Hepatocyte (in vitro differentiated cells): ENCODE results near the gene C1orf50. TPM values are rescaled to one million over a fixed set of nuclear protein-coding genes. Genes with fewer than 3 reads are reported as not detected.

ENCODE experiments used
- DNase-seq: peaks from one replicate; pipeline ENCODE4 v3.0.0-alpha.2; 2016; ENCODE audit warnings: low spot score
- H2AFZ ChIP-seq: fragments of 200-600 bp; sonication (generic); 2 replicates; pipeline ENCODE4 v1.6.0; 2016; ENCODE audit warnings: antibody characterized with exemption, mild to moderate bottlenecking
- H3K27ac ChIP-seq: fragments of 200-600 bp; sonication (generic); 2 replicates; pipeline ENCODE4 v1.5.1; 2016; ENCODE audit warnings: mild to moderate bottlenecking
- H3K27me3 ChIP-seq: fragments of 200-600 bp; sonication (generic); 2 replicates; pipeline ENCODE4 v1.6.1; 2016
- H3K36me3 ChIP-seq: fragments of 200-600 bp; sonication (generic); replicated peaks from 2 replicates; pipeline ENCODE4 v1.5.1; 2016; ENCODE audit warnings: low read depth; ENCODE audit not compliant: insufficient read depth
- H3K4me1 ChIP-seq: fragments of 200-600 bp; sonication (generic); 2 replicates; pipeline ENCODE4 v1.5.1; 2016; ENCODE audit warnings: mild to moderate bottlenecking, moderate library complexity; ENCODE audit not compliant: insufficient read depth
- H3K4me2 ChIP-seq: fragments of 200-600 bp; sonication (generic); 2 replicates; pipeline ENCODE4 v1.6.0; 2016
- H3K4me3 ChIP-seq: fragments of 200-600 bp; sonication (generic); 2 replicates; pipeline ENCODE4 v1.5.1; 2016; ENCODE audit warnings: mild to moderate bottlenecking
- H3K79me2 ChIP-seq: fragments of 200-600 bp; sonication (generic); 2 replicates; pipeline ENCODE4 v1.6.0; 2017; ENCODE audit warnings: mild to moderate bottlenecking
- H3K9me2 ChIP-seq: fragments of 200-600 bp; sonication (generic); replicated peaks from 2 replicates; pipeline ENCODE4 v1.6.0; 2017; ENCODE audit warnings: mild to moderate bottlenecking; ENCODE audit not compliant: insufficient read depth
- H3K9me3 ChIP-seq: fragments of 200-600 bp; sonication (generic); 2 replicates; pipeline ENCODE4 v1.5.1; 2016; ENCODE audit warnings: low read depth, mild to moderate bottlenecking
- H4K20me1 ChIP-seq: fragments of 200-600 bp; sonication (generic); 2 replicates; pipeline ENCODE4 v1.6.0; 2016; ENCODE audit warnings: mild to moderate bottlenecking; ENCODE audit not compliant: insufficient read depth, poor library complexity, severe bottlenecking
- CTCF ChIP-seq: fragments of 200-600 bp; sonication (generic); IDR thresholded peaks from 2 replicates; pipeline ENCODE4 v1.5.1; 2016; ENCODE audit warnings: antibody characterized with exemption, mild to moderate bottlenecking; ENCODE audit not compliant: poor library complexity
- EZH2 ChIP-seq: fragments of 200-600 bp; sonication (generic); IDR thresholded peaks from 2 replicates; pipeline ENCODE4 v1.6.1; 2016; ENCODE audit warnings: antibody characterized with exemption, mild to moderate bottlenecking, borderline replicate concordance
- EZH2phosphoT487 ChIP-seq: fragments of 200-600 bp; sonication (generic); IDR thresholded peaks from one replicate; pipeline ENCODE4 v1.6.1; 2018; ENCODE audit warnings: antibody characterized with exemption, mild to moderate bottlenecking, low read depth, moderate library complexity; ENCODE audit not compliant: unreplicated experiment, severe bottlenecking
- WGBS: methylation state at CpG from one replicate; pipeline ENCODE4 v1.1.6; 2016; ENCODE audit warnings: low lambda C conversion rate; ENCODE audit errors: missing lambda C conversion rate; 5-methylcytosine and 5-hydroxymethylcytosine counted together
- polyA plus RNA-seq: library from polyadenylated mRNA; unstranded; fragments of >200 nt; fragmentation: Nextera tagmentation; extraction: Ambion mirVana; gene quantifications from 2 replicates; pipeline ENCODE4 v1.2.1, GENCODE V29; 2016
- total RNA-seq: library from RNA; depleted of rRNA; stranded (reverse); fragments of >200 nt; gene quantifications from 2 replicates; pipeline ENCODE4 v1.2.3, GENCODE V29; 2014

Gene C1orf50
- total and polyA plus RNA-seq, 2 experiments from 2014 or later: 5.7 to 15.2 TPM

GRCh38 chr1:42740851-42741580, 26.0 kb upstream of the C1orf50 start:
- Histone ChIP-seq H4K20me1 (no peaks in the 10 kb centered on the region), H2AFZ (no peak overlapping the region), H3K36me3 (no peaks in the 10 kb centered on the region), H3K79me2 (no peaks in the 10 kb centered on the region), H3K4me2 (peak overlapping the region; percentile 71), H3K9me3 (no peaks in the 10 kb centered on the region), H3K4me1 (peaks cover 20% of the 10 kb centered on the region), H3K27ac (no peak overlapping the region), H3K4me3 (no peak overlapping the region), H3K27me3 (no peaks in the 10 kb centered on the region), H3K9me2 (no peaks in the 10 kb centered on the region)
- DNase-seq: no peak
- 73% methylated on average over 16 of the region's 19 CpGs for WGBS
- TF ChIP-seq EZH2phosphoT487 (no peak), CTCF (no peak), EZH2 (no peak)

- H3K4me2 ChIP-seq: no peak overlapping the region
Measured at GRCh38 chr1:42741706-42742105, 25.3 kb upstream of the C1orf50 start.

GRCh38 chr1:42742141-42742540, 24.9 kb upstream of the C1orf50 start:
- no peak overlapping the region for H2AFZ ChIP-seq
- no peaks in the 10 kb centered on the region for H3K36me3 ChIP-seq

More at GRCh38 chr1:42741706-42742105, 25.3 kb upstream of the C1orf50 start:
- Histone ChIP-seq H3K79me2 (no peaks in the 10 kb centered on the region), H3K9me2 (no peaks in the 10 kb centered on the region), H2AFZ (no peak overlapping the region), H3K27me3 (no peaks in the 10 kb centered on the region), H3K9me3 (no peaks in the 10 kb centered on the region), H3K4me3 (no peak overlapping the region), H3K27ac (no peak overlapping the region), H3K4me1 (peaks cover 20% of the 10 kb centered on the region), H3K36me3 (no peaks in the 10 kb centered on the region), H4K20me1 (no peaks in the 10 kb centered on the region)
- 96% methylated on average over 4 of the region's 4 CpGs for WGBS
- TF ChIP-seq EZH2 (no peak), CTCF (no peak), EZH2phosphoT487 (no peak)
- DNase-seq: no peak

More at GRCh38 chr1:42742141-42742540, 24.9 kb upstream of the C1orf50 start:
- Histone ChIP-seq H3K79me2 (no peaks in the 10 kb centered on the region), H3K9me2 (no peaks in the 10 kb centered on the region), H3K4me1 (peaks cover 20% of the 10 kb centered on the region), H3K27me3 (no peaks in the 10 kb centered on the region), H3K9me3 (no peaks in the 10 kb centered on the region), H3K27ac (no peak overlapping the region), H4K20me1 (no peaks in the 10 kb centered on the region), H3K4me2 (no peak overlapping the region), H3K4me3 (no peak overlapping the region)
- no peak for DNase-seq
- TF ChIP-seq CTCF: no peak
- no peak for TF ChIP-seq EZH2
- no peak for TF ChIP-seq EZH2phosphoT487
- 92% methylated on average over 8 of the region's 8 CpGs for WGBS
